NCI-H2107 treated with DMSO at 0.1 percent for 48 hours (cell line): Measurements from ENCODE around the gene ADGRG7.

ENCODE experiments used
- DNase-seq: peaks from one replicate; lab custom pipeline; 2025; ENCODE audit not compliant: unreplicated experiment; lab: John Stamatoyannopoulos, UW

ADGRG7 gene

DNA sequence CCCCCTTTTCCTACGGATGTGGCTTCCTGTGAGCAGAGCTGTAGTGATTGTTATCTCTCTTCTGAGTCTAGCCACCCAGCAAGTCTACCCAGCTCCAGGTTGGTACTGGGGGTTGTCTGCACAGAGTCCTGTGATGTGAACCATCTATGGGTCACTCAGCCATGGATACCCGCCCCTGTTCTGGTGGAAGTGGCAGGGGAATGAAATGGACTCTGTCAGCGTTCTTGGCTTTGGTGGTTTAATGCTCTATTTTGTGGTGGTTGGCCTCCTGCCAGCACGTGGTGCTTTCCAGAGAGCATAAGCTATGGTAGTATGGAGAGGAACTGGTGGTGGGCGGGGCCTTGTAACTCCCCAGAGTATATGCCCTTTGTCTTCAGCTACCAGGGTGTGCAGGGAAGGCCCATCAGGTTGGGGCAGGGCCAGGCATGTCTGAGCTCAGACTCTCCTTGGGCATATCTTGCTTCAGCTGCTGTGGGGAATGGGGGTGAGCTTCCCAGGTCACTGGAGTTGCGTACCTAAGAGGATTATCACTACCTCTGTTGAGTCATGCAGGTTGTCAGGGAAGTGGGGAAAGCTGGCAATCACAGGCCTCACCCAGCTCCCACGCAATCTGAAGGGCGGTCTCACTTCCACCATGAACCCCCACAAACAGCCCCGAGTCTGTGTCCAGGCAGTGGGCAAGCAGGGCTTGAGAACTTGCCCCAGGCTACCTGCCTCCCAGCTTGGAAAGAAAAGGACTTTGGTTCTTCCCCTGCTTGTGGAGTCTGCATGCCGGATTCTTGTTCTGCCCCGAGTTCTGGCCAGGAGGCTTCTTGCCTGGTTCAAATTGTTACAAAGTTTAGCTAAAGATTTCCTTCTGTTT is 9.0 kb upstream of the ADGRG7 start:
- DNase-seq, result peak; percentile 20

DNA sequence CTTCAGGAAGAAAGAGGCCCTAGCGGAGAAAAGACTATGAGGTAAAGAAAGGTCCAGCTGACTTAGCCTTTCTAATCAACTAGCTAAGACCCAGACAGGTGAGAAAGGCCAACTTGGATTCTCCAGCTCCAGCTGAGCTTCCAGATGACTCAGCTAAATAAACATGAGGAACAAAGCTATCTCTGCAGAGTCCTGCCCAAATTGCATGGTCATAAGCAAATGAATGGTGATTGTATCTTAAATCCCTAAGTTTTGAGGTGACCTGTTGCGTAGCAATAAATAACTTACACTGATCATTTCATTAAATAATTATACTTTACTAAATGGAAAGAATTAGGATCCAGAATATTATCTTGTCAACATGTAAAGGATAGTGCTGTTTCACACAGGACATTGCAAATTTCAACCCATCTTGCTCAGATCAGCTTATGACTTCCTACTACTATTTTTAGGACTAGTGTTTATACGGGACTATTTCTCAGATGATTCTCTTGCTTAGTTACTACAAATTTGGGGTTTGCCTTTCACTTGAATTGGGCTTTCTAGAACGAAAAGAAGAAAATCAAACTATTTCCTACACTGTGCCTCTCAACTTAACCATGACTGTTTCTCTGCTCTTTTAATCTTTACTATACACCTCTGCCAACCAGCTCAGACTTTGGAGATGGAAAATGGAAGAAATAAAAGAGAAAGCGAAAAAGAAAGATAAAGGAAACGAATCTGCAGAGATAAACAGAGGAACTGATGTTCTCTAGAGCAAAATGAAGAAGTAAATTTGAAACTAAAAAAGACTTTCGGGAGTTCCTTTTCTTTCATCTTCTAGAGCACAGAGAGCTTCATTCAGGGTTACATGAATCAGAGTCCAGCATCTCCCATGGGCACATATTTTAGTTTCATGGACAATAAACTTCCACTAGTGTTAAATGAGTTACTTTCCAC is 6.6 kb upstream of the ADGRG7 start:
- no peak for DNase-seq

GRCh38 chr3:100603469-100603868 is 5.9 kb upstream of the ADGRG7 start:
- peak; percentile 8 for DNase-seq

- no peak for DNase-seq
Observed at GRCh38 chr3:100605358-100605757, 4.0 kb upstream of the ADGRG7 start.

- DNase-seq, result no peak
Observed at GRCh38 chr3:100606894-100607512, 2.4 kb upstream of the ADGRG7 start.

DNA sequence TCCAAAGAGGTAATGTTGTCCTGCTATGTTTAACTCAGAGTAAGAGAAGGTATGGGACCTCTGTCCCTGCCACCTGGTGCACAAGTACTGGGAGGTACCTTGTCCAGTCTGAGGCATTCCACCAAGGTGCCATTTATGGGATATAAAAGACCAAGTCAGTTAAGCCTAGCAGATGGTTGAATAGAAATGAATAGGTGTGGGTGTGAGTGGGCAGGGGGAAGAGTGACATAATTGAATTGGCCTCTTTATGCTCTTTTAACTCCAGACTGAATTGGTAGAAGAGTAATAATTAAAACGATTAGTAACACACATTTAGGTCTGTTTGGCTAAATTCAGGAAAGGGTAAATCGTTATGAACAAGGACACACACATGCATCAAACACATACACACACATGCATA is 562 bp downstream of the ADGRG7 start:
- no peak for DNase-seq

DNA sequence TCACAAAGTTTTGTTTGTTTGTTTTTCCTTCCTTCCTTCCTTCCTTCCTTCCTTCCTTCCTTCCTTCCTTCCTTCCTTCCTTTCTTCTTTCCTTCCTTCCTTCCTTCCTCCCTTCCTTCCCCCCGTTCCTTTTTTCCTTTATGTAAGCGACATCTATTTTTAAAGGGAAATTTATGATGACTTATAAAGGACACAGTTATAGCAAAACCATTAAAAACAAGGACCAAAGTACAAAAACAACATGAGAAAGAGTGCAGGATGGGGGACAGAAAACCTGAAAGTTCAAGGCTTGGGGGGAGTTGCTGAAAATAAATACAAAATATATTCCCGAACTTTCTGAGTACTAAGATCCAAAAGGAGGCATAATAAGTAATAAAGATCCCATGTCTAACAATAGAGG is 1.8 kb downstream of the ADGRG7 start:
- no peak for DNase-seq

DNA sequence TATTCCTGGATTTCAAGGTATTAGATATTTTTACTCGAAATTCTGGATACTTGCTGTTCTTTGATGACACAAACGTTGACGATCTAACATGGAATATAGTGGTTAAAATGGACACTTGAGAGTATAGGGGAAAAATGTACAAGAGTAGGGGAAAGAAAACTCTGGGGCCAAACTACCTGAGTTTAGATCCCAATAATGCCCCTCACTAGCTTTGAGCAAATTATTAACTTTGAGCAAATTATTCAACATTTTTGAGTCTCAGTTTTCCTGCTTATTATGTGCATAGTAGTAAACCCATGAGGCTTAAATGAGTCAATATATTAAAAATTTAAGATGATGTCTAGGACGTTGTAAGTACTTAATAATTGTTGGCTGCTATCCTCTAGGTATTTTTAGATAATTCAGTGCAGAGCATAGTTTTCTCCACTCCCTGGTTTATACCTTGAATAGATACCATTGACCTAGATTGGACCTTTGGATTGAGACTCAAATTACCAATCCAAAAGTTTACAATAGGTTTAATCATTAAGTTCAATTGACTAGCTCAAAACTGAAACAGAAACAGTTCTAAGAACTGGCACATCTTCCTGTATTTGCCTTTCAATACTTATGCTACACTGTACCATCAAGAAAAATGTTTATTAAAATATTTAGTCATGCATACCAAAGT is 4.5 kb downstream of the ADGRG7 start:
- DNase-seq, result no peak

- no peak for DNase-seq
Observed at GRCh38 chr3:100614941-100615340, 5.5 kb downstream of the ADGRG7 start.

DNA sequence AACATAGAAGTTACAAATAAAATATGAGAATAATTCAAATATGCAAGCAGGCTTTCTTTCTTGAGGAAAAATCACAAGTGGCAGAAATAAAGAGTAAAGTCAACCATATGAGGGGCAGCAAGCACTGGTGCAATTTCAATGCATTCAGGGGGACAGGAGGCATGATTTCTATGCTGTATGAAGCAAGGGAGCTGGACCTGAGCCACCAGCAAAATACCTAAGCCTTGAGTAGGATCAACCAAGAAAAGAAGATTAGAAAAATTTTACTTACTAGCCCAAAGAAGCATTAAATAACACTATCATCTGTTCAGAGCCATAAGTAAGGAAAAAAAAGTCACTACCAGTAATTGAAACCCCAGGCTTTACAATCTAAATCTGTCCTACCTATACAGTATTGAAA is 6.3 kb downstream of the ADGRG7 start:
- no peak for DNase-seq

DNA sequence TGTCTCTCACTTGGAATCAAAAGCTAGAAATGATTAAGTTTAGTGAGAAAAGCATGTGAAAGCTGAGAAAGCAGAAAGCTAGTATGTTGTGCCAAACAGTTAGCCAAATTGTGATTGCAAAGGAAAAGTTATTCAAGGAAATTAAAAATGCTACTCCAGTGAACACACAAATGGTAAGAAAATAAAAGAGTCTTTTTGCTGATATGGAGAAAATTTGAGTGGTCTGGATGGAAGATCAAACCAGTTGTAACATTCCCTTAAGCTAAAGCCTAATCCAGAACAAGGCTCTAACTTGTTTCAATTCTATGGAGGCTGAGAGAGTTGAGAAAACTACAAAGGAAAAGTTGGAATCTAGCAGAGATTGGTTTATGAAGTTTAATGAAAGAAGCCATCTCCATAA is 11.8 kb downstream of the ADGRG7 start:
- DNase-seq, result no peak

GRCh38 chr3:100627491-100627890 is 18.1 kb downstream of the ADGRG7 start:
- DNase-seq, result no peak

DNA sequence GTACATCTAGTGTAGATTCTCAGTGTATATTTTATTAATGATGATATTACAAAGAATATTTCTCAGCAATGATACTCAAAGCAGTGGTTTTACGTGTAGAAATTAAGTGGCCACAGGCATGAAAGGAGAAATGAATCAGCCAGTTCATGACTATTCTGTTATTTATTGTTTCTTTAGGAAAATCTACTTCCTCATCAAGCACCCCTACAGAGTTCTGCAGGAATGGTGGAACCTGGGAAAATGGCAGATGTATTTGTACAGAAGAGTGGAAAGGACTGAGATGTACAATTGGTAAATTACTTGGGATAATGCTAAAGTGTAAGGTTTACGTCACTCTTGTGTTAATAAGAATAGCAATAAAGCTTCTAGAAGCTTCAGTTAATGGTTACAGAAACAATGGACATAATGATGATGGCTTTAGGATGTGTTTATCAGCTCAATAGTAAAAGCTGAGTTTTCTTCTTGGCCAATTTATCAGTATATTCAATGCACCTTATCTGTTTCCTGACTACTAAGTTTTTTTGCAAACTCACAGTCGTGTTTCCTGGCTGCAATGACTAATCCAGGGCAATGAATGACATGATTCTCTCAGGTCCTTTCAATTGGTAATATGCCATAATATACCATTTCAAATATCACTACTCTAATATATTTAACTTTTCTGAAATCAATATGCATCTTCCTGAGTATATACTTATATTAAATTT is 20.2 kb downstream of the ADGRG7 start:
- no peak for DNase-seq

DNA sequence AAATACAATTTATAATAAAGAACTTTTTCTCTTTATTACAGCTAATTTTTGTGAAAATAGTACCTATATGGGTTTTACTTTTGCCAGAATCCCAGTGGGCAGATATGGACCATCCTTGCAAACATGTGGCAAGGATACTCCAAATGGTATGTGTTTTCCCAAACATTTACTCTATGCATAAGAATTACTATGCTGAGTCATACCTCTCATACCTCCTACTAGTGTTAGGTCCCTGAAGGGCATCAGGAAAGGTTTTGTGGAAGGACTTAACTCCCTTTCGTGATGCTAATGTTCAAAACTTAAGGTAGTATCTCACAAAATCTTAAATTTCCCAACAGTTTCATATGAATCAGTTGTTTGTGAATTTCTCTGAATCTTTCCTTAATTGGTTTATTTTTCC is 21.3 kb downstream of the ADGRG7 start:
- no peak for DNase-seq

- DNase-seq, result no peak
Observed at GRCh38 chr3:100631236-100631635, 21.8 kb downstream of the ADGRG7 start.

DNA sequence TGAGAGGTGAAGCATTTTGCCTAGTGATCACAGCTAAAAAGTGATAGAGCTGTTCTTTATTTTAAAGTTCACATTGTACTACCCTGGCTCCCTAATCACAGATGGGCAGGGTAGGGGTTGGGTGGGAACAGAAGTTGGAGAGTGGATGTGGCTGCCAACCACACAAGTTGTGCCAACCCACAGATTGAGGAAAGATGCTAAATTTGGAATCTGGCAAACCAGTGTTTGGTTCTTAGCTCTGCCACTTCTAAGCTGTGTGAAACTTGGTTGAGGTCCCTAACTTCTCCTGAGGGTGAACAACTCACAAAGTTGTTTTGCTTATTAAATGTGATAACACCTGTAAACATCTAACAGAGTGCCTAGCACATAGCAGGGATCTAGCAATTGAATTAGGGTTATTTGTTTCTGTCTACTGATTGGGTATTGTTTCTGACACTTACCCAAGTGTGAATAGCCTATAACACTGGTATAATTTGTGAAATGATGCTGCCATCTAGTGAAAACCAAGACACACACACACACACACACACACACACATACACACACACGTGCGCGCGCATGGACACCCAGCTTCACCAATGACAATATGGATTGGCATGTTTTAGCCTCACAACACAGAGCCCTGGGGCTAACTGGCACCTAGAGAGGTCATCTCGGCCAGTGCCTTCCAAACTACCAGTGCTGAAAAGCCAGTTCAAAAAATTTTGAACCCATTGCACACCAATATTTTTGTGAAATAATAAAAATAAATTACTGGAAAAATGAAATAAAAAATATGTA is 25.3 kb downstream of the ADGRG7 start:
- DNase-seq, result no peak

- no peak for DNase-seq
Observed at GRCh38 chr3:100635273-100635701, 25.9 kb downstream of the ADGRG7 start.

DNA sequence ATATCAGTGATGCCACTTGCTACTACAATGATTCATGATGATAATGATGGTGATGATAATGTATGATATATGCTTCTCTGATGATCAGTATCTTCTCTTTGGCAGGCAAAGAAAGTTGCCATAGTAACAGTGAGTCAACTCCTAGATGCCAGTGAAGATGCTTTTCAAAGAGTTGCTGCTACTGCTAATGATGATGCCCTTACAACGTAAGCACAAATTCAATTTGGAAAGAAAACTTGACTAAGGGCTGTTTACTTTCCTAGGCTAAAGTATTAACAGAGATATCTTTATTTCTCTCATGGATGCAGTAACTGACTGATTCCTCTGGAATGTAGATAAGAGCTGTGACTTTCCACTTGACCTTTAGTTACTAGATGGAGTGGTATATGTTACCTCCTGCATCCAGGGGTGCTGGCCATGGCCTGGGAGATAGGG is 27.8 kb downstream of the ADGRG7 start:
- DNase-seq, result no peak

DNA sequence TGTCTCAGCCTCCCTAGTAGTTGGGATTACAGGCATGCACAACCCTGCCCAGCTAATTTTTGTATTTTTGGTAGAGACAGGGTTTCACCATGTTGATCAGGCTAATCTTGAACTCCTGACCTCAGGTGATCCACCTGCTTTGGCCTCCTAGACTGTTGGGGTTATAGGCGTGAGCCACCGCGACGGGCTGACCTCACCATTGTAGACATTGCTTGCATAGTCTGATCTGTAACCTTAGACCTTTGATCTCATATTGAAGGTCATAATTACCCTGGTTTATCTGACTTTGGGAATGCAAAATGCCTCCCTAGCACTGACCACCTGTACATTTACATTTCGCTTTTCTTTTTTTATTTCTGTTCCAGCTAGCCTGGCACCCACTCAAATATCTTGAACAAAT is 31.2 kb downstream of the ADGRG7 start:
- DNase-seq, result no peak
